HG03103 (cell line): Measurements from ENCODE around the gene CASZ1.

ENCODE experiments used
- ATAC-seq: cut with Tn5 transposase; IDR thresholded peaks from one replicate; pipeline ENCODE4 v1.9.1; 2021; ENCODE audit warnings: low read depth; ENCODE audit not compliant: unreplicated experiment

The CASZ1 gene

DNA sequence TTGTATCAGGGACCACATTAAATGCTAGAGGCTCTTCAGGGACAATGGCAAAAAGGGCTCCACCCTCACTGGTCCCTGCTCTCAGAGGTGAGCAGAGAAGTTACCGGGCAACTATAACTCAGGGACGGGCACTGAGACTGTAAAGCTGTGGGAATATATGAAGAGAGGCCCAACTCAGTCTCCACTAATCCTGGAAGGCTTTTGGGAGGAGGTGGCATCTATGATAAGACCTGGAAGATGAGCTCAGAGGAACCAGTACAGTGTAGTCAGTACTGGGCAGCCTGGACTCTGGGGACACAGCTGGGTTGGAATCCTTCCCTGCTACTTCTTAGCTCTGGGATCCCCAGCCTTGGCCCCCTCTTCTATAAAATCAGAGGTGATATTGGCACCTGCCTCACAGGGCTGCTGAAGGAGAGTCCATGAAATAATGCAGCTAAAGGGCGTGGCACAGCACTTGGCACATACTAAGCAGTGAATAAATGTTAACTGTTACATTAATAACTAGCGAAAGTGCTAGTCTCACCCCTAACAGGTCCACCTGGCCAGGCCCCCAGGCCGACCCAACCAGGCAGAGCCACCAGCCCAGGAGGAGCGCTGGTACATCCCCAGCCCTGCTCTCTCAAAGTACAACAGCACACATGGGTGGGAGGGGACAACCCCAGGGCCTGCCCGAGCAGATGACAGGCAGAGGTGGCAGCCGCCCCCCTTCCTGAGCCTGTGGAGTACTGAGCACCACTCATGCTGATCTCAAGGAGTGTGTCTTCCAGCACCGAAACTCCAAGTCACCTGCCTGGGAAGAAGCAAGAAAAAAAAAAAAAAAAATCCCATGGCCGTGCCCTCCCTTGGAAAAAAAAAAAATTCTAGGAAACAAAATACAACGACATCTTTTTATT is 62.7 kb downstream of the CASZ1 start:
- no peak for ATAC-seq

DNA sequence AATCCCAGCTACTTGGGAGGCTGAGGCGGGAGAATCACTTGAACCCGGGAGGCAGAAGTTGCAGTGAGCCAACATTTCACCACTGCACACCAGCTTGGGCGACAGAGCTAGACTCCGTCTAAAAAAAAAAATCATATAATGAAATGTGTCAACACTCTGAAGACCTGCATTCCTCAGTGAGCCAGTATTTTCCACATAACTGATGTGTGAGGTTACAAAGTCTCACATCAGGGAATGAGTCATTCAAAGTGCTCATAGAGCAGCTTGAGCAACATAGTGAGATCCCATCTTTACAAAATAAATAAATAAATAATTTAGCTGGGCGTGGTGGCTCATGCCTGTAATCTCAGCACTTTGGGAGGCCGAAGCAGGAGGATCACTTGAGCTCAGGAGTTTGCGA is 65.5 kb downstream of the CASZ1 start:
- ATAC-seq, result no peak

DNA sequence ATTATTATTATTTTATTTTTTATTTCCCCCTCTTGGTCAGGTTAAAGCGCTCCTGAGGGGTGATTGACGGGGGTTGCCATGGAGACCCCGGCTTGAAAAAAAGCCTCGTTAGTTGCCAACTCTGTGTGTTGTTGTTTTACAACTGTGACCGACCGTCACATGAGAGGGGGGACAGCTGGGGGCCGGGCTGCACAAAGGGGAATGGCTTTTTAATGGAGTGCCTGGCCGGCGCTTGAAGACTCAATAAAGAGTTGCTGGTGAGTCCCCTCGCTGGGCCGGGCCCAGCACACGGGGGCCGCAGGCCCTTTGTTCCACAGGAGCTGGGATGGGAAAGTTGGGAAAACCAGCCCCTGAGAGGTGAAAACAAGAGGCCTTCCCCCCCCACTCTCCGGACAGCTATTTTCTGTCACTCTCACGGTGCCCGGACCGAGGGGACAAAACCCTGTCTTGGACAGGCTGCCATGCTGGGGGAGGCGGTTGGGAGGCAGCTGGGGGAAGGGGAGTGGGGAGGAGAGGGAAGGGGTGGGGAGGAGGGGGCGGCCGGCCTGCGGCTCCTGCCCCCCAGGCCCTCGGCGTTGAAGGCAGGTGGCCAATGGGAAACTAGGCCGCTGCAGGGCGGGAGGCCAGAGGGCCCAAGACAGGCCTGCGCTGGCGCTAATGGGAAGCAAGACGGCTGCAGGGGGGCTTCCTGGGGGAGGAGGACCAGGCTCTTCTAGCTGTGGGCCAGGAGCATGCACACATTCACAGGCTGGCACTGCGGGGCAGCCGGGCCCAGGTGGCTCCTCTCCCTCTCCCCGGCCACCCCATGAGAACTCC is 67.6 kb downstream of the CASZ1 start:
- ATAC-seq, result no peak

DNA sequence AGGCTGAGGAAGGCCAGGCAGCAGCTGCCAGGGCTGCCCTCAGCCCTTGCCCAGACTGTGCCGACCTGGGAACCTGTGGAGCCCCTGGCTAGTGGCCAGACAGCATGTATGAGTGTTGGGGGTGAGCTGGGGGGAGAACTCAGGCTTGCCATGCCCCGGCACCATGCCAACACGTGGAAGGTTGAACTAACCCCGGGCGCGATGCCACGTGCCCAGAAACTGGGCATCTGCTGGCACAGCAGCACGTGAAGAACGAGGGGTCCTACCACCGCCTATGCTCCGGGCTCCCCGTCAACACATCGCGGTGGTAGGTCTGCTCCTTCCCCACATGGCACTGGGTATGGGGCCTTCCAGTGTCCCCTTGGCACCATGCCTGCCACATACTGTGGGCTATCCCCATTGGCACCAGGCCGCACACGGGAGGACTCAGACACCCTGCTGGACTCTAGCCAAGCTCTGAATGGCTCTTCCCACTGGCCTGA is 68.7 kb downstream of the CASZ1 start:
- no peak for ATAC-seq

DNA sequence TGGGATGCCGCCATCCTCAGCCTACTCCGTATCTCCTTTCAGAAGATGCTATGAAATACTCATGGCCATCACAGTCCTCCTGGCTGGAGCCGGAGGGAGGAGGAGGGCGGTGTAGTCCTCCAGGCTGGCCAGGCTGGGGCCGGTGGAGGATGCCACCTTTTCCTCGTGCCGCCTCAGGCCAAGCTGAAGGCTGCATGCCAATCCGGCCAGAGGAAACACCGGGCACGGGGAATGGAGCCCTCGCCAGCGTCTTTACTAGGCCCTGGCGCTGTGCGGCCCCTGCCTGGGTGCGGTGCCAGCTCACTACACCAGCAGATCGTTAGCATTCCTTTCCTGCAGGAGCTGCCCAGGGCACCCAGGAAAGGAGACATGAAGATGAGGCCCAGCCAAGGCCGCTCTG is 70.1 kb downstream of the CASZ1 start:
- ATAC-seq, result no peak

DNA sequence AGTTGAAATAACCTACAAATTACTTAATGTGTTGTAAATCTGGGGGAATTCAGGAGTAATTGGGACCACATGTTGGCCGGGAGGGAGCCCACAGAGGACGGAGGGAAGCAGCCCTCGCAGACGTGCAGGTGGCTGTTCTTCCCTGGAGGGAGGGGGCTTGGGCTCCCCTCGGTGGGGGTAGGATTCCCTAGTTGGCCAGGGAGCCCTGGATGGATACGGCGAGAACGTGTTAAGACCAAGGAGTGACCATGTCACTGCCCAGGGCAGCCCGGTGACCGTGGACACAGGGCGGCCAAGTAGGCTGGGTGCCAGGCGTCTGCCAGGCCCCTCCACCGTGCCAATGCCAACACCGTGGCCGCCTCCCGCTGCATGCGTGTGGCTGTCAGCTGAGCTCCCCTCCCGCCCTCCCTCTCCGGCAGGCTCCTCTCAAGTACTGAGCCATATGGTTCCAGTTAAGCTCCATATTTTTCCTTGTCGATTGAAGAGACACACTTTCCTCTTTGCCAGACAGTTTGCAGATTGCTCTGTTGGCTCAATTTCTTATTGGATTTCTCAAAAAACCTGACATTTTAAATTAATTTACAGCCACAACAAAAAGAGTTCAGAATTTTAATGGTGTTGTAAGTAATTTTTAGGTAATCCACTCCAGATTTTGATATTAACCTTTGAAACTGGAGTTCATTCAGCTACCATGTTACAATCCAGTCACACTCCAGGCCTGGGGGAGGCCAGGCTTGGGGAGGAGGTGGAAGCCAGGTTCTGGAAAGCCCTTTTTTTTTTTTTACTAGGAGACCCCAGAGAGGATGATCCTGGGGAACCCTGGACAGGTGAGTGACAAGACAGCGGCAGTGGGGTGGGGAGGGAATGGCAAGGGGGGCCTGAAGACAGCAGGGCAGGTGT is 71.2 kb downstream of the CASZ1 start:
- no peak for ATAC-seq

DNA sequence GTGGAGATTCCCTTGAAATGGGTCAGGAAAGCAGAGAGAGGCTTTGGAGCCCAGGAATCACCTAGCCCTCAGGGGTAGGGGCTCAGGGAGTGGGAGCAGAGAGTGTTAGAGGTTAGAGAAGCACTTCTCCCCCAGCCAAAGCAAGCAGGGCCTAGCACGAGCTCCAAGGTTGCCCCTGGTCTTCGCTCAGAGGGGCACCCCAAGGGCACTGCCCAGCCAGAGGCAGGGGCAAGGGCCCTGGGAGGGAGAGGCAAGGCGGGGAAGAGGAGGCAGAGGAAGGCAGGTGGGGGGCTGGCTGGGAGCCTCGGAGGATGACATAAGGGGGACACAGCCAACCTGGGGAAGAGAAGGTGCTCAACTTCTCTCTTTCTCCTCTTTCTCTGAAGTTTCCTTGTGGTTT is 71.9 kb downstream of the CASZ1 start:
- ATAC-seq, result no peak

DNA sequence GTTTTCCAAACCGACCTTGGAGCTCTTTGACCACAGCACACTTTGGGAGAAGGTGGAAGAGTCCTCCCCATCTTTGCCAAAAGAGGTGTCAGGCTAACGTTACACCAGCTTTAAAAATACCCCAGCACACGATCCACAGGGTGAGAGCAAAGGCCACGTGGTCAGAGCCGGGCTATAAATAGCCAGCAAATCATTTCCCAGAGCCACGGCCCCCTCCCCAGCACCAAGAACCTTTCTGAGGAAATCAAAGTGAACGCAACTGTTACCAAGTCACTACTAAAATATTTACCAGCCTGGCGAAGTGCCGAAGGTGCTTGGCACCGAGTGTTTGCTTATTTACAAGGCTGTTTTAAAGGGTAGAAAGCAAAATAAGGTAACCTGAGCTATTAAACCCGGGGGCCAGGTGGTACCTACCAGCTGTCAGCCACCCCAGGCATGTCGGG is 72.4 kb downstream of the CASZ1 start:
- ATAC-seq, result no peak

DNA sequence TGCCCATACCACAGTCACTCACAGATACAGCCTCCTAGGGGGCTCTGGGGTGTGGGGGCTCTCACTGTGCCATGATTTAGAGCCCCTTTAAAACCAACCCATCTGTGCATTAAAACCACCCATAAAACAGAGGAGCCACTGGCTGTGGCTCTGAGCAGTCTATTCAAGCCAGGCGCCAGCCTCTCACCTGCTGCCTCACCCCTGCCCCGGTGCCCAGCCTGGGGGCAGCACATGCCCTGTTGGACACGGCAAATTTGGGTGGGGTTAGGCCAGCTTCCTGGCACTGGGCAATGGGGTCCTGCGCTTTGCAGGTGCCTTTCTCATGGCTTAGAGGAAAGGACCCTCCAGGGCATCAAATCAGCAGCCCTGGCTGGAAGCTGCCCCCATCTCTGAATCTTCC is 73.1 kb downstream of the CASZ1 start:
- ATAC-seq, result no peak

DNA sequence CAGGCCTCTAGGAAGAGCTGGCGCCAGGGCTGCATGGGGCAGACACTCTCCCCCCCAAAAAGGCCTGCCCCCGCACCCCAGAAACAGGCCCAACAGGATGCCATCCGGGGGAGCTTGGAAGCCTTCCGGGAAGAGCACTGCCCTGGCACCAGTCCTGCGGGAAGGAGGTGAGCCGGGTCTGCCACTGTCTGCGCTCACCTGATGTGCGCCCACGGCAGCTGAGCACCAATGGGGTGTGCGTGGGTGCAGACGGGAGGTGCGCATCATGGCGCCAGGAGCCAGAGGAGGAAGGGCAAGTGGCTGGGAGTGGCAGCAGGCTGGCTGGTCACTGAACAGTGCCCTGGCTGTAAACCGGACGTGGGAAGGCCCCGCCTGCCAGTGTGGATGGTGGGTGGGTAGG is 73.6 kb downstream of the CASZ1 start:
- ATAC-seq, result no peak

DNA sequence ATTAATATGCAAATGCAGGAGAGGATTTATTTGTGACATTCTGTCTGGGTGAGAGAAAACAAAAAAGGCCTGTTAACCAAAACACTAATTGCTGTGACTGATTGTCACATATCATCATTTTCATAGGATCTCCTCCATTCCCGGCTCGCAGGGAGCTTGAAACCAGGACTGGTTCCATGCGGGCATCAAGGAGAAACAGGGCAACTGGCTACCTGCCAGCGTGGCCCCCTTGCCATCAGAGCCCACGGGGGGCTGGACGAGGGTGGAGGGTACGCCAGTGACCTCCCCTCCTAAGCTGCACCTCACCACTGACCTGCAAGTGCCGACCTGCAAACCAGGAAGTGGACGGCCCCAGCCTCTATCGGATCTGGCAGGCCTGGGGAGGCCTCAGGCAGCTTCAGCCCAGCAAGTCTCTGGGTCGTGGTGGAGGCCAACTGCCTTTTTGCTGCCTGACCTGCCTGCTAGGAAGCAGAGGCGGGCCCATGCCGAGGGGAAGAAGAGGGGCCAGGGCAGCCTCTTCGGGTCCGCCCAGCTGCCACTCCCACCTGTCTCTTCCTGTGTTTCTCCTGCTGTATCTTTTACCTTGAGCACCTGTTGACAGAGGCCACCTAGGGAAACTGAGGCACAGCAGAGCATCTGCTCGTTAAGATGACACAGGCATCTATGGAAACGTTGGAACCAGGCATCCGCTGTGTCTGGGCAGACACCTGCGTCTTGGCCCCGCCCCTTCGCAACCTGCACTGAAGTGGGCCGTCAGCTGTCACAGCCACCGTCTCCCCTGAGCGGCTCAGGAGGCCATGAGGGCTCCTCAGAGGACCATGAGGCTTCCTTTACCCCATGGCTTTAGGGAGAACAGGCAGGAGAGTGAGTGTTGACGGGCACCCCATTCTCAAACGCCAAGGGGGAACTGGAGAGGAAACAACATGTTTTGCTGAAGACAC is 74.8 kb downstream of the CASZ1 start:
- ATAC-seq, result no peak

DNA sequence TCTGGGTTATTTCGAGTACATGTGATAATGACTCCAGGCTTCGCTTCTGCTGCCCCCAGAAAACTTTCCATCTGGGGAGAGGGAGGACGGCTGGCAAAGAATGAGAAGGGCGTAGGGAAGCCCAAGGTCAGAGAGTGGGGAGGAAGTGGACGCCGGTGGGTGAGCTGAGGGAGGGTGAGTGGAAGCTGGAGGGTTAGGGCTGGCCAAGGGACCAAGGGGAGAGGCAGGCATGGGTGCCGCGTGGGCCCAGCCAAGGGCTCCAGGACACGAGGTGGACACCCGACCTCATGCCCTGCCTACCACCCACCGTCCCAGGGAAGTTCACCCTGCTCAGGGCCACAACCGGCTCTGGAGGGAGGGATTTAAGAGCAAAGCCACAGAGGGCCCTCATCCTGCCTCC is 75.8 kb downstream of the CASZ1 start:
- no peak for ATAC-seq

DNA sequence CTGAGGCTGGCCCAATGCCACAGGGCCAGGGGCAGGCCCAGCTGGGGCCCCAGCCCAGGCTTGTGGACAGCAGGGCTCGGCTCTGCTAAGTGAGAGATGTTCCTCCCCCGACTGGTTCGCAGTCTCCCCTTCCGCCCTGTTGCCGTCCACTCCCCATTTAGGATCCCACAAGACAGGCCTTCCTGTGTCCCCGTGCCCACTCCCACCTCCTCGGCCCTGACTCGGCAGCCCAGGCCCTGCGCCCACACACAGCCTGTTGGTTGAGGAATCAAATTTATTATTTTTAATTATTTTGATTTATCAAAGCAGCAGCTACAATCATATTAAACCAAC is 78.4 kb downstream of the CASZ1 start:
- ATAC-seq, result no peak

DNA sequence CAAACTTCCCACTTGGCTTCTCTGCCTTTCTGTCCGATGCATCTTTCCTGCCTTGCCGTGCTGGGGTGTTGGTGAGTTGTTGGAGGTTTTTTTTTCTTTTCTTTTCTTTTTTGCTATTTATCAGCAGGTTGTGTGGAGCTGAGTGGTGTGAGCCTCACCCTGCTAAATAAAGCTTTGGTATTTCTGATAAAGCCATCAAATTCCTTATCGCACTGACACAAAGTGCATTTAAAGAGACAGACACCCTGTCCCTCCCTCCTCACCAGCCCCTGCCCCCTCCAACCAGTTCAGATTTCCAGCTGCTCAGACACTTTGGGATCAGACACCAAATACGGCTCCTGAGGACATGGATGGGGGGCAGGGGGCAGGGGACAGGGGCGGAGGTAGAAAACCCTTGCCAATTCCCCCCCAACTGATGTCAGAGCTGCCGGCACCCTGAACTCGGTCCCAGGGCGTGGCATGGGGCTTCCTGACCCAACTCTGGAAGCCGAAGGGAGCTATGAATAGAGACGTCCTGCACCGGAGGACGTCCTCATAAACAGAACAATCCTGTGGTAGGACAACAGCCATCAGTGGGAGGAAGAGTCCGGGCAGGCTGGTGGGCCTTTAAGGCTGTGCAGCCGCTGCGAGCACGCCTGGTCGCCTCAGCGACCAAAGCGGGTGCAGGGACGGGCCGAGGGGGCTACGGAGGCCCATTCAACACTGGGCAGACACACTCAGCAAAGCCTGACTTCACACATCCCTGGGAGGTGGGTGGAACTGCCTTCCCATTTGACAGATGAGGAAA is 79.0 kb downstream of the CASZ1 start:
- no peak for ATAC-seq

DNA sequence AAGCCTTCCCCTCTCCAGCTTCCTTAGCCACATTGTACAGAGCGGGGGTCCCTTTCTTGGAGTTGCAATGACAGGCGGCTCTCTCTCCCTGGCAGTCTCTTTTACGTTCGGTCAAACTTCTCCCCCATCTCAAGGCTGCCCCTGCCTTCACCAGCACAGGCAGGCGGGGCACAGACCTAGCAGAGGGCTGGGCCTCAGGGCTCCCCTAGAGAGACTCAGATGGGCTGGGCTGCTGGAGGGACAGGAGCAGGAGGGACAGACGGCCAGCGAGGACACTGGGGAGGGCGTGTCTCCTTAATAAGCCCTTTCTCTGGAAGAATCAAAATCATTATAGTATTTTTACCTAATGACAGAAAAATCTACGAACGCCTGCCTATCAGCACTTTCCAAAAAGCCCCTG is 79.6 kb downstream of the CASZ1 start:
- no peak for ATAC-seq

DNA sequence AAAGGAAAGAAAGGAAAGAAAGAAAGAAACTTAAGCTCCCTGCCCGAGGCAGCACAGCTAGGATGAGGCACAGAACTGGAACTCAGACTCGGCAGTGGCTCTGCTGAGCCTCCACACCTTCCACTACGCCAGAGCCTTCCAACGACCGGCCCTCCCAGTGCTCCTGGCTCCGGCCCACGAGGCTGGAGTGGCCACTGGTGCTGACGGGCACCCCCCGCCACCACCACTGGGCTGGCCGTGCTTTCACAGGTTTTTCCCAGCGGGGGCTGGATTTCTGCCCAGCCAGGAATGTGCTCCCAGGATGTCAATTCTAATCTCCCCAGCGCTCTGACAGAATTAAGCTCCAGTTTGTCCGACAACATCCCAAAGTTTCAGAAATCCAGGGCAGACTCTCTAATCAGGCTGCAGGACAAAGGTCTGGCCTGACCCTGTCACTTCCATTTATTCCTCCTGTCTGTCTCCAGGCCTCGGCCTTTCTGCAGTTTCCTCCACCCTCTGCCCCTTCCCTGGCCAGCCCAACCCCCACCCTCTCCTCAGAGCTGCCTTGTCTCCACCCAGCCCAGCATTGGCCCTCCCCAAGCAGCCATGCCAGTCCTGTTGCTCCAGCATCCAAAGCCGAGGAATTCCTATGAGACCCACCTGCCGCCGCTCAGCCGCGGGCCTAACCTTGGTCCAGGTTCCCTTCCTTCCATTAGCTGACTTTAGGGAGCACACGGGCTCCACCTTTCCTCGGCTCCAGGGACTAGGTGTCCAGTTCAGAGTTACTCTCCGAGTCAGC is 81.9 kb downstream of the CASZ1 start:
- no peak for ATAC-seq

DNA sequence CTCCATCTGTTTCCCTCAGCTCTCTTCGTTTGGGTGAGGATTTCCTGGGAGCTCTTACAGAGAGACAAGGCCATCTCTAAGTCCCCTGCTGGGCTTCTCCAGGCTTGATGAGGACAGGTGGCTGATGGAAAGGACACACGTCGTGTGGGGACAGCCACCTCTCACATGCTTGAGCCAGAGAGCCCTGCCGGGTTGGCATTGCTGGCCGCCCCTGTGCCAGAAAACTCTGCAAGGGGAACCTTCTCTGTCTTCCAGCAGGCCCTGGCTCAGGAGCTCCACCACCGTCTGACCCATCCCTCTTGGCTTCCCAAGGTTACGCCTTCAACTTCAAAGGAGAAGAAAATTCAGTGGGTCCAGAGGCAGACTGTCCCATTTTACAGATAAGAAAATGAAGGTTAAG is 82.8 kb downstream of the CASZ1 start:
- ATAC-seq, result no peak
